GM12873 (cell line): ENCODE data around the gene CDH4.

Experiments used
- CTCF ChIP-seq: IDR thresholded peaks from 2 replicates; pipeline ENCODE4 v1.5.1; 2012; ENCODE audit warnings: low read depth, mild to moderate bottlenecking, moderate library complexity, low read length, control low read depth; ENCODE audit not compliant: insufficient read depth; ENCODE audit errors: missing control alignments

The CDH4 gene

DNA sequence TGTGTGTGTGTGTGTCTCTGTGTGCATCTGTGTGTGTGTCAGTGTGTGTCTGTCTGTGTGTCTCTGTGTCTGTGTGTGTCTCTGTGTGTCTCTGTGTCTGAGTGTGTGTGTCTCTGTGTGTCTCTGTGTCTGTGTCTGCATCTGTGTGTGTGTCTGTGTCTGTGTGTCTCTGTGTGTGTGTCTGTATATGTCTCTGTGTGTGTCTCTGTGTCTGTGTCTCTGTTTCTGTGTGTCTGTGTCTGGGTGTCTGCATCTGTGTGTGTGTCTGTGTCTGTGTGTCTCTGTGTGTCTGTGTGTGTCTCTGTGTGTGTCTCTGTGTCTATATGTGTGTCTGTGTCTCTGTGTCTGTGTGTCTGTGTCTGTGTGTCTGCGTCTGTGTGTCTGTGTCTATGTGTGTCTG lies 605.8 kb downstream of the CDH4 start:
- no peak for TF ChIP-seq CTCF

- no peak for TF ChIP-seq CTCF
Measured at GRCh38 chr20:61859767-61860166, 607.7 kb downstream of the CDH4 start.

DNA sequence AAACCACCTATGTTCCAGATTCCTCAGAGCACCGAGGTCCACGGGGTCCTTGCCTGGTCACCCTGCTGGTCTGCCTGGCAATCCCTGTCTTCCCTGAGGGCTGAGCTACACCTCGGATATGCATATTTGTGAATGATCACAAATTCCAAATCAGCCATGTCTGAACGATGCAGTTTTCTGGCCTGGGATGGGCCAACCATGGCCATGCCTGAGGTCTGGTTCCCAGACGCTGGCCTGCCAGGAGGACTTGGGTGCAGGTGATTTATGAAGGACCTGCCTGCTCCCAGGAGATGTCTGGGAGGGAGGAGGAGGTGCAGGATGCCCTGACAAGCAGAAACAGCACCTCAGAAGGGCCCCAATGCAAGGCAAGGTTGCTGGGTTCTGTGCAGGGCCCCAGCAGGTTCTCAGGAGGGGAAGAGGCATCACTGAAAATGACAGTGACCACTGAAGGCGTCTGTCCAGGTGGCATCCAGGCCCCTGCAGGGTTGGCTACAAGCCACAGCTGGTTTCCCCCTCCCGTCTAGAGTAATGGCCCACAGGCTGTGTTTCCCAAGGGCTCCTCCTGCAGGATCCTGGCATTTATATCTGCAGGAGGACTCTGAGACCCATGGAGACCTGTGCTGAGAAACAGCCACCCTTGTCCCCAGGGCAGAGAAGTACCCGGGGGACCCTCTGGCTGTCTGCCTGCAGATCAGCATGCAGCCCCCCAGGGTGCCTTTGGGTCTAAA lies 608.4 kb downstream of the CDH4 start:
- TF ChIP-seq CTCF = no peak

DNA sequence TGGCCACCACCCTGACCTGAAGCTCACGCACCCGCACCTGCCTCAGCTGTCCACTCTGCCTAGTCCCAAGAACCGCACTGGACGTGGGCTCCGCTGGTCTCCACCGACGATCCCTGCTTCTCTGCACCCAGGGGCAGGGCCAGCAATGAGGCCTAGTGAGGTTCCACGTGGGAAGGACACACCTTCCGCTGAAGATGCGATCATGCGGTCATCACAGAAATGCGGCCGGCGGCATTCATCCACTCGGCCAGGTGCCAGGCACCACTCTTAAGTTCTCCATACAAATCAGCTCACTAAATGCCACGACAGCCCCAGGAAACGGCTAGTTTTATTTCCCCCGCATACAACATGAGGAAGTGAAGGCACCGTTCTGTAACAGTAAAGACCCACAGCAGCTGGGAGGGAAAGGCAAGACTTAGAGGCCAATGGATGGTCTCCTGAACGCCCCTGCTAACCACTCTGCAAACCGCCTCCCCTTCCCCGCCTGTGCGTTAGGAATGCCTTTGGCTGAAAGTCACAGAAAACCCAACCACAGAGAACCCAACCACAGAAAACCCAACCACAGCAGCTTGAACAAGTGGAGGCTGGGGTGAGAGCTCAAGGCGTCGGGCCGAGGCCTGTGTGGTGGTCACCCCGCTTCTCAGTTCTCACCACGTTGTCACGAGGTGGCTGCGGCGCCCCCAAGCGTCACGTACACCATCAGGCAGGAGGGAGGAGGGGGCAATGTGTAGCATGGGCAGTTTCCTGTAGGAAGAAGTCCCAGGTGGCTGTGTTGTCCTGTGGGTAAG lies 609.2 kb downstream of the CDH4 start:
- no peak for TF ChIP-seq CTCF

DNA sequence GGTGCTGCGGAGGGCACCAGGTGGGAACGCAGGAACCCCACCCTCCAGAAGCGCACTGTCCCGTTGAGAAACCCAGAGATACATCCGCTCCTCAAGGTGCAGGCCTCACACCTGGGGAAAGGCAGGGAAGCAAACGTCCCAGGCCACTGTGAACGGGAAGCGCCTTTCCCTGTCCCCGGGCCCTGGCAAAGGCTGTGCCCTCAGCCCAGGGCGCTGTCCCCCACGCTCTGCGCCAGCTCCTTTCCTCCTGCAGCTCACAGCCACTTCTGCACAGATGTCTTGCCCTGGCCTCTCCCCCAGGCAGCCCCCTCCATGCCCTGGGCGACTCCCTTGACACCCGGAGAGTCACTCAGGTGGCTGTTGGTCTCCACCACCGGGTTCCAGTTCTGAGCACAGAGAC lies 609.8 kb downstream of the CDH4 start:
- no peak for TF ChIP-seq CTCF

- TF ChIP-seq CTCF = no peak
Measured at GRCh38 chr20:61862881-61863280, 610.8 kb downstream of the CDH4 start.

GRCh38 chr20:61864481-61864880 lies 612.4 kb downstream of the CDH4 start:
- TF ChIP-seq CTCF = no peak
